ENCODE results near the gene DNER.
"Not testable (repeated sequence)": the region's sequence is repeated elsewhere in the genome, so short reads cannot be mapped to it uniquely, and the experiment has no call there.

DNER gene

DNA sequence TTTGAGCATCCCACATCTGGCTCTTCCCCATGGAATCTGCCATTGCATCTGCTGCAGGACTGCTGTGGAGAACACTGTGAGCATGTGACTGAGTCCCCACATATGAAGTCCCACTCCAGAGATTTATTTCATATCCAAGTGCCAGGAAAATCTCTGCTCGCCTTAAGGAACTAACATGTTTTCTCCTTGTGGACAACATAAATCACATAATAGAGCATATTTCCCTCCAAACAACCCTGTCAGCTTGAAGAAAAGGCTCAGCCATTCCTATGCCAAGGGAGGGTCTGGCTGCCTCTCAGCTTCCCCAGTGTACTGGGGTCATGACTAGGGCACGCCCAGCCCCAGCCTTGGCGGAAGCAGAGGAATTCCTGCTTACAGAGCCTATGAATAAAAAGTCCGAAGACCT lies 193.7 kb downstream of the DNER start:
- ChIA-PET CTCF (no interaction called here), POLR2A (no interaction called here)
- TF ChIP-seq, protein P1, sequence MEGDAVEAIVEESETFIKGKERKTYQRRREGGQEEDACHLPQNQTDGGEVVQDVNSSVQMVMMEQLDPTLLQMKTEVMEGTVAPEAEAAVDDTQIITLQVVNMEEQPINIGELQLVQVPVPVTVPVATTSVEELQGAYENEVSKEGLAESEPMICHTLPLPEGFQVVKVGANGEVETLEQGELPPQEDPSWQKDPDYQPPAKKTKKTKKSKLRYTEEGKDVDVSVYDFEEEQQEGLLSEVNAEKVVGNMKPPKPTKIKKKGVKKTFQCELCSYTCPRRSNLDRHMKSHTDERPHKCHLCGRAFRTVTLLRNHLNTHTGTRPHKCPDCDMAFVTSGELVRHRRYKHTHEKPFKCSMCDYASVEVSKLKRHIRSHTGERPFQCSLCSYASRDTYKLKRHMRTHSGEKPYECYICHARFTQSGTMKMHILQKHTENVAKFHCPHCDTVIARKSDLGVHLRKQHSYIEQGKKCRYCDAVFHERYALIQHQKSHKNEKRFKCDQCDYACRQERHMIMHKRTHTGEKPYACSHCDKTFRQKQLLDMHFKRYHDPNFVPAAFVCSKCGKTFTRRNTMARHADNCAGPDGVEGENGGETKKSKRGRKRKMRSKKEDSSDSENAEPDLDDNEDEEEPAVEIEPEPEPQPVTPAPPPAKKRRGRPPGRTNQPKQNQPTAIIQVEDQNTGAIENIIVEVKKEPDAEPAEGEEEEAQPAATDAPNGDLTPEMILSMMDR (IDR thresholded peaks at IDR 0.05; ENCODE audit: insufficient read depth, low read length, missing control alignments) = no peak
- H3K4me3 ChIP-seq (ENCODE audit: low read depth, low read length) = no peak overlapping the region
- DNase-seq (ENCODE audit: low read depth, low spot score) = no peak

DNA sequence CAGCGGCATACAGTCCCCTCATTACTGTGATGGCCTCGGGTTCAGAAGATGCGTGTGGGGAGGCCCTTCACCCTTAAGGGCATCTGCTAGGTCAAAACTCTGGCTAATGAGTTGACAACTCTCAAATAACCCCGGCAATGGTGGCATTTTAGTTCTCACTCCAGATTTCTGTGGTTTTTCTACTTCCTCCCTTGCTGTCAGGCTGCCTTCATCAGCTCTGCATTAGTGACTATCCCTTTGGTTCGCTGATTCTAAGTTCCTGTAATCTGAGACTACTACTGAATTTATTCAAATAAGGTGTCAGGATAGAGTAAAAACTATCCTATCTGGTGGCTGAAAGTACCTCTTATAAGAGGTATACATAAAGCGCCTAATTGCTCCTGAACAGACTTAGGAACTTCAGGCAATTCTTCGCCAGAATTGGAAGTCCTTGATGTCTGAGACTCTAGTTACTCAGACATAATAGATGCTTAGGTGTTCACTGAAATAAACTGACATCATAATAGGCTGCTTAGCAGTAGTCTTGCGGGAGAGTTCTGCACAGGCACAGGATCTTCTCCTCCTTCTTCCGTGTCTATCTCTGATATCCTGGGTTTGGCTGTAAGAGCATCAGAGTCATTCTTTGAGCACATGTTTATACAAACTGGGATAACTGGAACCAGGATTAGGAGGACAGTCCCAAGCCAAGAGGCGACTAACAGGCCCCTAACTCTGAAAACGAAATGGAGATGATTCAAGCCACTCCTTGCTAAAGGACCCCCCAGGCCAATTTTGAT lies 194.5 kb downstream of the DNER start:
- H3K4me3 ChIP-seq (ENCODE audit: low read depth, low read length) = no peak overlapping the region
- DNase-seq (ENCODE audit: low read depth, low spot score) = no peak
- ChIA-PET CTCF (no interaction called here), POLR2A (no interaction called here)
- TF ChIP-seq, protein P1 (IDR thresholded peaks at IDR 0.05; ENCODE audit: insufficient read depth, low read length, missing control alignments) = no peak

DNA sequence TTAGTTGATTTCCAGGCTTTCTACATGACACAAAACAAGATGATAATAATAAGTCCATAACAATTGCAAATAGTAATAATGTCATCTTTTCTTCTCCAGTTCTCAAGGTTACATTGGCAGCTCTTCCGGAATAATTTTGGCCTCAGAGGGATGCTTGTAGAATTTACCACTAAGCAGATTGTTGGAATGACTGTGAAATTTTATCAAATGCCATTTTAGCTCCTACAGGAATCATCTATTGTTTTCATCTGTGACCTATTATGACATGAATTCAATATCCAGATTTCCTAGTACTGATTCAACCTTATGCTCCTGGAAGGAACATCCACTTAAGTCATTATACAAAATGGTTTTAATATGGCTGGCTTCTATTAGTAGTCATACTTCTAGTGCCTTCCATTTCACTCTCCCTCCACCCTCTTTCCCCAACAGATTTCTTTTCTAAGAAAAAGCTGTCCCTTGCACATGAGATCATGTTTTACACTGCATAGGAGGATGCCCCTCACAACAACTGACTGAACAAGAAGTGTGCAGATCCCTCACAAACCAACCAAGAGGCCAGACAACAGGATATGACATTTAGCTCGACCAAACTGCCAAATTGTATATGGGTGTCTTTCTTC lies 200.0 kb downstream of the DNER start:
- TF ChIP-seq, protein P1 (IDR thresholded peaks at IDR 0.05; ENCODE audit: insufficient read depth, low read length, missing control alignments) = no peak
- H3K4me3 ChIP-seq (ENCODE audit: low read depth, low read length) = no peak overlapping the region
- POLR2A ChIA-PET = no interaction called here
- DNase-seq (ENCODE audit: low read depth, low spot score) = no peak
- CTCF ChIA-PET = no interaction called here

DNA sequence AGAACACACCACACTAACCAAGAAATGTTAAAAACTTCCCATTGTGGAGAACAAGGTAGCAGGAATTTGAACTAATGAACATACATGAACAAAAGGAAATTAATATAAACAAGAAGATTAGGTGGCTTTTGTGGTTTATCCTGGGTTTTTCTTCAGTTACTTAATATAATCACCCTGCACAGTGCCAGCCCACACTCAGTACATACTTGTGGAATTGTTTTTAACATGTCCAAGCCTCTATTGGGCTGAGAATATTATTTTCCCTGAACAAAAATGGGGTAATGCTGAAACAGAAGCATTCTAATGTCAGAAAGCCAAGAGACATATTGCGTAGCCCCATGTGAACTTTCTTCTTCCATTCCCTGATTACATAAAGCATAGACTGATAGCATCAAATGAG lies 202.8 kb downstream of the DNER start:
- TF ChIP-seq, protein P1 (IDR thresholded peaks at IDR 0.05; ENCODE audit: insufficient read depth, low read length, missing control alignments) = no peak

DNA sequence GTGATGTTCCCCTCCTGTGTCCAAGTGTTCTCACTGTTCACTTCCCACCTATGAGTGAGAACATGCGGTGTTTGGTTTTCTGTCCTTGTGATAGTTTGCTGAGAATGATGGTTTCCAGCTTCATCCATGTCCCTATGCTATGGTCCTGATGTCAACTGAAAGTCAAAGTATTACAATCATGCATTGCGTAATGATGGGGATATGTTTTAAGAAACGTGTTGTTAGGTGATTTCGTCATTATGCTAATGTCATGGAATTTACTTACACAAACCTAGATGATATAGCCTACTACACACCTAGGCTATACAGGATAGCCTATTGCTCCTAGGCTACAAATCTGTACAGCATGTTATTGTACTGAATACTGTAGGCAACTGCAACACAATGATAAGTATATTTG lies 207.7 kb downstream of the DNER start:
- CTCF ChIA-PET; DNase-seq (ENCODE audit: low read depth, low spot score); POLR2A ChIA-PET; H3K4me3 ChIP-seq (ENCODE audit: low read depth, low read length): not testable (repeated sequence)

More for the DNA sequence above, 202.8 kb downstream of the DNER start:
- ChIA-PET POLR2A (no interaction called here), CTCF (no interaction called here)
- DNase-seq (ENCODE audit: low read depth, low spot score) = no peak
- H3K4me3 ChIP-seq (ENCODE audit: low read depth, low read length) = no peak overlapping the region

DNA sequence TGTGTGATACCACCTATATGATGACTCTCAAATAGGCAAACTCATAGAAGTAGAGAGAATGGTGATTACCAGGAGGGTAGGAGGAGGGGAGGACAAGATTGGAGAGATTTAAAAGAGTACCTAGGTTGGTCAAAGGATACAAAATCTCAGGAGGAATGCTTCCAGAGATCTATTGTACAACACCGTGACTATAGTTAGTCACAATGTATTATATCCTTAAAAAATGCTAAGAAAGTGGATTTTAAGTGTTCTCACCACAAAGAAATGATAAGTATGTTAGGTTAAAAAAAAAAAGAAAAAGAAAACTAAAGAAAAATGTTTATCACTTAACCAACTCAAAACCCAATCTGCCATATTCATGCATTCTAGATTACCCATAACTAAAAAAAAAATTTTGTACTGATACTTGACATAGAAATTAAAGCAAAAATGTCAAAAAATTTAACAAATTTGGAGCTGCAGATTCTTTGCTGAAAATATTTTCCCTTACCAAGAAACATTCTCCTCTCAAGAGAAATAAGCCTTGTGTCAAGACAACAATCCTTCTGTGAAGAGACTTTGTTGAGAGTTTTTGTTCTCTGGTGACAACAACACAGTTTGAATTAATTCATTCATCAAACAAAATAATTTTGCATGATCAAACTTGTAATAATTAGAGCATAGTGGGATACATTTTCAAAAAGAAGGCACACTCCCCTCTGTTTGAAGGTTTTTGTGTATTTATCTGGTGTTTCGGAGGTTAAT lies 213.1 kb downstream of the DNER start:
- POLR2A ChIA-PET = no interaction called here
- H3K4me3 ChIP-seq (ENCODE audit: low read depth, low read length) = no peak overlapping the region
- CTCF ChIA-PET = no interaction called here
- DNase-seq (ENCODE audit: low read depth, low spot score) = no peak
- TF ChIP-seq, protein P1 (IDR thresholded peaks at IDR 0.05; ENCODE audit: insufficient read depth, low read length, missing control alignments) = no peak
